HG02973 (cell line): Measurements from ENCODE around the gene HEY2.
A peak's percentile ranks its signal among the peaks of the same experiment; 100 is the strongest.

Experiments
- ATAC-seq: cut with Tn5 transposase; IDR thresholded peaks from one replicate; pipeline ENCODE4 v1.9.1; 2021; ENCODE audit warnings: moderate library complexity; ENCODE audit not compliant: unreplicated experiment

Gene HEY2

GRCh38 chr6:125742464-125743120 is 6.8 kb upstream of the HEY2 start:
- ATAC-seq: no peak

- no peak for ATAC-seq
Measured at GRCh38 chr6:125743604-125744003, 5.8 kb upstream of the HEY2 start.

- no peak for ATAC-seq
Measured at GRCh38 chr6:125745281-125746018, 4.0 kb upstream of the HEY2 start.

- no peak for ATAC-seq
Measured at GRCh38 chr6:125746019-125746414, 3.4 kb upstream of the HEY2 start.

GRCh38 chr6:125746731-125747588 is 2.5 kb upstream of the HEY2 start:
- ATAC-seq: peak; percentile 52

GRCh38 chr6:125747589-125748405 is 1.6 kb upstream of the HEY2 start:
- ATAC-seq: no peak

- ATAC-seq: no peak
Measured at GRCh38 chr6:125748406-125749172, 843 bp upstream of the HEY2 start.

GRCh38 chr6:125749865-125750691 is 646 bp downstream of the HEY2 start:
- ATAC-seq: no peak

- no peak for ATAC-seq
Measured at GRCh38 chr6:125750692-125751333, 1.4 kb downstream of the HEY2 start.

- ATAC-seq: no peak
Measured at GRCh38 chr6:125751334-125751916, 2.0 kb downstream of the HEY2 start.

GRCh38 chr6:125752773-125753172 is 3.3 kb downstream of the HEY2 start:
- ATAC-seq: no peak

GRCh38 chr6:125753218-125753936 is 3.9 kb downstream of the HEY2 start:
- no peak for ATAC-seq

- no peak for ATAC-seq
Measured at GRCh38 chr6:125753937-125754259, 4.5 kb downstream of the HEY2 start.

GRCh38 chr6:125754566-125754965 is 5.1 kb downstream of the HEY2 start:
- ATAC-seq: no peak

- ATAC-seq: no peak
Measured at GRCh38 chr6:125759184-125759902, 9.9 kb downstream of the HEY2 start.

GRCh38 chr6:125759959-125760457 is 10.6 kb downstream of the HEY2 start:
- no peak for ATAC-seq

GRCh38 chr6:125764121-125764671 is 14.8 kb downstream of the HEY2 start:
- ATAC-seq: no peak
